WTC11 (cell line): ENCODE results near the gene CEBPB. TPM values are rescaled to one million over a fixed set of nuclear protein-coding genes. Genes with fewer than 3 reads are reported as not detected.
A peak's percentile ranks its signal among the peaks of the same experiment; 100 is the strongest.
"Not testable (repeated sequence)": the region's sequence is repeated elsewhere in the genome, so short reads cannot be mapped to it uniquely, and the experiment has no call there.

Experiments used
- ATAC-seq: fragments of 200-7000 bp; cut with Tn5 transposase; 2 replicates; pipeline ENCODE4 v1.10.0; 2021; ENCODE audit warnings: mild to moderate bottlenecking, moderate library complexity
- CTCF ChIA-PET: fragments of 300-600 bp; sonication (Branson Sonifier 250); formaldehyde crosslinking; loops from one replicate; lab custom pipeline; 2021; ENCODE audit warnings: antibody characterized with exemption; lab: Charles Lee
- POLR2A ChIA-PET: fragments of 350-600 bp; sonication (Branson Sonifier 250); formaldehyde crosslinking; loops from one replicate; lab custom pipeline; 2021; ENCODE audit warnings: antibody characterized with exemption; lab: Charles Lee
- DNase-seq: peaks from one replicate; pipeline ENCODE4 v3.0.0; 2021; ENCODE audit warnings: low spot score
- H3K27ac Mint-ChIP-seq: 2 replicates; pipeline ENCODE4 v1.8.0; 2021; ENCODE audit warnings: mixed read lengths
- H3K27me3 Mint-ChIP-seq: 2 replicates; pipeline ENCODE4 v1.8.0; 2021; ENCODE audit warnings: low read depth, mild to moderate bottlenecking, moderate library complexity, mixed read lengths
- H3K36me3 Mint-ChIP-seq: 2 replicates; pipeline ENCODE4 v1.8.0; 2021; ENCODE audit warnings: mixed read lengths
- H3K4me1 Mint-ChIP-seq: 2 replicates; pipeline ENCODE4 v1.8.0; 2022; ENCODE audit warnings: mixed read lengths
- H3K4me3 Mint-ChIP-seq: 2 replicates; pipeline ENCODE4 v1.8.0; 2021; ENCODE audit warnings: mild to moderate bottlenecking, moderate library complexity, mixed read lengths
- H3K9me3 Mint-ChIP-seq: 2 replicates; pipeline ENCODE4 v1.8.0; 2021; ENCODE audit warnings: mixed read lengths
- ATF3 ChIP-seq: sonication (generic); formaldehyde crosslinking; conservative IDR thresholded peaks from 2 replicates; pipeline ENCODE4 v1.8.1; 2022; ENCODE audit warnings: mild to moderate bottlenecking, missing genetic modification reagents
- CREM ChIP-seq: sonication (generic); formaldehyde crosslinking; IDR thresholded peaks from 2 replicates; pipeline ENCODE4 v1.8.1; 2022; ENCODE audit warnings: mild to moderate bottlenecking, missing genetic modification reagents, moderate library complexity
- ELF4 ChIP-seq: sonication (generic); formaldehyde crosslinking; IDR thresholded peaks from 2 replicates; pipeline ENCODE4 v1.8.1; 2022; ENCODE audit warnings: low read depth, mild to moderate bottlenecking, moderate library complexity, missing genetic modification reagents
- ERG ChIP-seq: fragments of 250-450 bp; sonication (Bioruptor Pico); IDR thresholded peaks from 2 replicates; pipeline ENCODE4 v1.8.0; 2021; ENCODE audit warnings: mild to moderate bottlenecking
- ESRRA ChIP-seq: sonication (generic); formaldehyde crosslinking; IDR thresholded peaks from 2 replicates; pipeline ENCODE4 v1.8.1; 2022; ENCODE audit warnings: mild to moderate bottlenecking, missing genetic modification reagents, borderline replicate concordance
- GRHL2 ChIP-seq: fragments of 250-450 bp; sonication (Bioruptor Pico); IDR thresholded peaks from 2 replicates; pipeline ENCODE4 v1.8.0; 2022; ENCODE audit warnings: mild to moderate bottlenecking, moderate library complexity; ENCODE audit not compliant: insufficient replicate concordance, severe bottlenecking
- IRF2 ChIP-seq: sonication (generic); formaldehyde crosslinking; IDR thresholded peaks from 2 replicates; pipeline ENCODE4 v1.8.0; 2022; ENCODE audit warnings: low read depth, missing genetic modification reagents, borderline replicate concordance
- MLX ChIP-seq: sonication (generic); formaldehyde crosslinking; IDR thresholded peaks from 2 replicates; pipeline ENCODE4 v1.8.1; 2023; ENCODE audit warnings: mild to moderate bottlenecking, missing genetic modification reagents, moderate library complexity
- NR2C2 ChIP-seq: sonication (generic); formaldehyde crosslinking; IDR thresholded peaks from 2 replicates; pipeline ENCODE4 v1.8.0; 2022; ENCODE audit warnings: mild to moderate bottlenecking, missing genetic modification reagents
- NR3C1 ChIP-seq: sonication (generic); formaldehyde crosslinking; conservative IDR thresholded peaks from 2 replicates; pipeline ENCODE4 v1.8.1; 2023; ENCODE audit warnings: low read depth, mild to moderate bottlenecking, missing genetic modification reagents
- PRDM15 ChIP-seq: sonication (generic); formaldehyde crosslinking; IDR thresholded peaks from 2 replicates; pipeline ENCODE4 v1.8.0; 2022; ENCODE audit warnings: missing genetic modification reagents
- RORB ChIP-seq: fragments of 250-450 bp; sonication (Bioruptor Pico); IDR thresholded peaks from 2 replicates; pipeline ENCODE4 v1.9.0; 2021; ENCODE audit warnings: mild to moderate bottlenecking
- SMAD3 ChIP-seq: sonication (generic); formaldehyde crosslinking; IDR thresholded peaks from 2 replicates; pipeline ENCODE4 v1.8.0; 2022; ENCODE audit warnings: missing genetic modification reagents, mild to moderate bottlenecking, borderline replicate concordance
- SMAD4 ChIP-seq: sonication (generic); formaldehyde crosslinking; IDR thresholded peaks from 2 replicates; pipeline ENCODE4 v1.8.0; 2022; ENCODE audit warnings: mild to moderate bottlenecking, missing genetic modification reagents
- TEAD1 ChIP-seq: sonication (generic); formaldehyde crosslinking; IDR thresholded peaks from 2 replicates; pipeline ENCODE4 v1.8.0; 2022; ENCODE audit warnings: mild to moderate bottlenecking, missing genetic modification reagents
- ZBTB43 ChIP-seq: sonication (generic); formaldehyde crosslinking; IDR thresholded peaks from 2 replicates; pipeline ENCODE4 v1.8.1; 2023; ENCODE audit warnings: mild to moderate bottlenecking, missing genetic modification reagents
- ZNF121 ChIP-seq: sonication (generic); formaldehyde crosslinking; IDR thresholded peaks from 2 replicates; pipeline ENCODE4 v1.8.0; 2023; ENCODE audit warnings: missing genetic modification reagents
- ZNF232 ChIP-seq: sonication (generic); formaldehyde crosslinking; IDR thresholded peaks from 2 replicates; pipeline ENCODE4 v1.8.0; 2022; ENCODE audit warnings: mild to moderate bottlenecking, missing genetic modification reagents
- ZNF263 ChIP-seq: sonication (generic); formaldehyde crosslinking; IDR thresholded peaks from 2 replicates; pipeline ENCODE4 v1.8.1; 2022; ENCODE audit warnings: low read depth, mild to moderate bottlenecking, moderate library complexity, missing genetic modification reagents
- ZNF317 ChIP-seq: sonication (generic); formaldehyde crosslinking; IDR thresholded peaks from 2 replicates; pipeline ENCODE4 v1.8.1; 2023; ENCODE audit warnings: low read depth, mild to moderate bottlenecking, moderate library complexity, missing genetic modification reagents, borderline replicate concordance
- ZNF416 ChIP-seq: fragments of 250-450 bp; sonication (Bioruptor Pico); IDR thresholded peaks from 2 replicates; pipeline ENCODE4 v1.9.0; 2021; ENCODE audit warnings: mild to moderate bottlenecking, inconsistent platforms
- total RNA-seq: library from RNA; stranded (reverse); gene quantifications from 3 replicates; pipeline ENCODE4 v1.2.3, GENCODE V29; 2021

CEBPB gene
- total RNA-seq, 1 experiment from 2014 or later, result 29.1 TPM

GRCh38 chr20:50200482-50201104 is 10.0 kb downstream of the CEBPB start:
- Mint-ChIP-seq H3K27me3 (peaks cover 5% of the 10 kb centered on the region), H3K9me3 (peaks cover 31% of the 10 kb centered on the region), H3K4me3 (no peak overlapping the region), H3K4me1 (peaks cover 23% of the 10 kb centered on the region), H3K36me3 (peaks cover 17% of the 10 kb centered on the region), H3K27ac (no peak overlapping the region)
- ATAC-seq (no peak), DNase-seq (no peak)
- no peak for TF ChIP-seq ZBTB43 (CRISPR knock-in tag)
- no peak for TF ChIP-seq SMAD4 (CRISPR knock-in tag)
- no peak for TF ChIP-seq ZNF232 (CRISPR knock-in tag)
- no peak for TF ChIP-seq ZNF317
- TF ChIP-seq ATF3 (CRISPR knock-in tag), result no peak
- no peak for TF ChIP-seq ELF4 (CRISPR knock-in tag)
- TF ChIP-seq ESRRA, result no peak
- no peak for TF ChIP-seq NR3C1 (CRISPR knock-in tag)
- no peak for TF ChIP-seq IRF2 (CRISPR knock-in tag)
- no peak for TF ChIP-seq GRHL2
- no peak for TF ChIP-seq TEAD1 (CRISPR knock-in tag)
- TF ChIP-seq SMAD3 (CRISPR knock-in tag), result no peak
- no peak for TF ChIP-seq RORB (CRISPR knock-in tag)
- no peak for TF ChIP-seq ZNF121 (CRISPR knock-in tag)
- TF ChIP-seq ZNF416 (CRISPR knock-in tag), result no peak
- TF ChIP-seq PRDM15 (CRISPR knock-in tag), result no peak
- no peak for TF ChIP-seq CREM (CRISPR knock-in tag)
- no peak for TF ChIP-seq NR2C2
- POLR2A ChIA-PET, result interaction anchor here (0.5 to 1.0 kb wide), 2 partner anchors 10 to 71 kb away, joined by 3 read pairs; partner anchors contain the start of gene CEBPB
- CTCF ChIA-PET, result interaction anchor here (0.9 kb wide), 1 partner anchor 10 kb away, joined by 3 read pairs; the partner anchor contains the start of gene CEBPB

GRCh38 chr20:50201710-50202109 is 11.1 kb downstream of the CEBPB start:
- H3K27me3 Mint-ChIP-seq, H3K4me3 Mint-ChIP-seq, DNase-seq, ATAC-seq, POLR2A ChIA-PET, H3K27ac Mint-ChIP-seq: not testable (repeated sequence)
- peaks cover 17% of the 10 kb centered on the region for H3K36me3 Mint-ChIP-seq
- peaks cover 31% of the 10 kb centered on the region for H3K9me3 Mint-ChIP-seq
- peaks cover 20% of the 10 kb centered on the region for H3K4me1 Mint-ChIP-seq
- CTCF ChIA-PET, result interaction anchor here (1.4 kb wide), 1 partner anchor 10 kb away, joined by 4 read pairs; no protein-coding TSS in a partner anchor

- no peak for ATAC-seq
- peak overlapping the region; percentile 56; the same call in 1 of the 2 replicates for H3K27ac Mint-ChIP-seq
- ChIA-PET CTCF (interaction anchor here (1.4 kb wide), 1 partner anchor 11 kb away, joined by 4 read pairs; no protein-coding TSS in a partner anchor), POLR2A (interaction anchor here (0.7 kb wide), 1 partner anchor 9 kb away, joined by 3 read pairs; no protein-coding TSS in a partner anchor)
- H3K4me1 Mint-ChIP-seq, result peaks cover 12% of the 10 kb centered on the region
- peaks cover 5% of the 10 kb centered on the region for H3K27me3 Mint-ChIP-seq
- H3K36me3 Mint-ChIP-seq, result peaks cover 17% of the 10 kb centered on the region
- H3K9me3 Mint-ChIP-seq, result peaks cover 31% of the 10 kb centered on the region
- DNase-seq, result no peak
- H3K4me3 Mint-ChIP-seq, result no peak overlapping the region
- TF ChIP-seq MLX (no peak), PRDM15 (CRISPR knock-in tag) (no peak), ERG (CRISPR knock-in tag) (no peak), CREM (CRISPR knock-in tag) (no peak), ZNF263 (no peak)
These were observed 12.0 kb downstream of the CEBPB start for GRCh38 chr20:50202677-50203076.
